ENCODE results near the gene FBXW11.

GRCh38 chr5:171989946-171990712, 16.3 kb downstream of the FBXW11 start:
- TF ChIP-seq CTCF (IDR thresholded peaks at IDR 0.05) (no peak), POLR2A (IDR thresholded peaks at IDR 0.05) (no peak)

All from adrenal gland (tissue), 5 donors.